ENCODE results near the gene CMTR1.

DNA sequence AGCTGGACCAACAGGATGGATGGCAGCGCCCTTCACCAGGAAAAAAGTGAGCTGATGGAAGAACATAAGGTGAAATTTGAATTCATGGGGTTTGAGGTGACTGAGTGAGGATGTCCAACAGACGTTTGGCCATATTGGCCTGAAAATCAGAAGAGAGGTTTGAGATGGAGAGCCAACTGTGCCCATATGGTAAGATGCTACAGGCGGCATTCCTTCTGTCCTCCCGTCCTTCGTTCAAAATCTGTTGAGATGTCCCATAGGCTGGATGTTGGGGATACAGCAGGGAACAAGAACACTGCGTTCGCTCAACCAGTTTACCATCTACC lies 468 bp upstream of the CMTR1 start:
- TF ChIP-seq YY1 (IDR thresholded peaks at IDR 0.05; ENCODE audit: insufficient read depth, insufficient read length) (no peak), ZNF274 (IDR thresholded peaks at IDR 0.05; ENCODE audit: low read depth, low read length) (no peak)

Measured in NT2/D1 (cell line).